Stimulated activated CD4-positive, alpha-beta T cell treated with anti-CD3 and anti-CD28 coated beads, Interleukin-12 subunit alpha, Interleukin-12 subunit beta, amount 100 ng/mL, for 24 hours (primary cell): ENCODE data around the gene AMOTL1.

Source experiments
- DNase-seq, 2 experiments: peaks; one replicate each; pipeline ENCODE4 v3.0.0-alpha.2; 2020; ENCODE audit warnings: low read depth in 2 of 2

The AMOTL1 gene, protein sequence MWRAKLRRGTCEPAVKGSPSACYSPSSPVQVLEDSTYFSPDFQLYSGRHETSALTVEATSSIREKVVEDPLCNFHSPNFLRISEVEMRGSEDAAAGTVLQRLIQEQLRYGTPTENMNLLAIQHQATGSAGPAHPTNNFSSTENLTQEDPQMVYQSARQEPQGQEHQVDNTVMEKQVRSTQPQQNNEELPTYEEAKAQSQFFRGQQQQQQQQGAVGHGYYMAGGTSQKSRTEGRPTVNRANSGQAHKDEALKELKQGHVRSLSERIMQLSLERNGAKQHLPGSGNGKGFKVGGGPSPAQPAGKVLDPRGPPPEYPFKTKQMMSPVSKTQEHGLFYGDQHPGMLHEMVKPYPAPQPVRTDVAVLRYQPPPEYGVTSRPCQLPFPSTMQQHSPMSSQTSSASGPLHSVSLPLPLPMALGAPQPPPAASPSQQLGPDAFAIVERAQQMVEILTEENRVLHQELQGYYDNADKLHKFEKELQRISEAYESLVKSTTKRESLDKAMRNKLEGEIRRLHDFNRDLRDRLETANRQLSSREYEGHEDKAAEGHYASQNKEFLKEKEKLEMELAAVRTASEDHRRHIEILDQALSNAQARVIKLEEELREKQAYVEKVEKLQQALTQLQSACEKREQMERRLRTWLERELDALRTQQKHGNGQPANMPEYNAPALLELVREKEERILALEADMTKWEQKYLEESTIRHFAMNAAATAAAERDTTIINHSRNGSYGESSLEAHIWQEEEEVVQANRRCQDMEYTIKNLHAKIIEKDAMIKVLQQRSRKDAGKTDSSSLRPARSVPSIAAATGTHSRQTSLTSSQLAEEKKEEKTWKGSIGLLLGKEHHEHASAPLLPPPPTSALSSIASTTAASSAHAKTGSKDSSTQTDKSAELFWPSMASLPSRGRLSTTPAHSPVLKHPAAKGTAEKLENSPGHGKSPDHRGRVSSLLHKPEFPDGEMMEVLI

DNA sequence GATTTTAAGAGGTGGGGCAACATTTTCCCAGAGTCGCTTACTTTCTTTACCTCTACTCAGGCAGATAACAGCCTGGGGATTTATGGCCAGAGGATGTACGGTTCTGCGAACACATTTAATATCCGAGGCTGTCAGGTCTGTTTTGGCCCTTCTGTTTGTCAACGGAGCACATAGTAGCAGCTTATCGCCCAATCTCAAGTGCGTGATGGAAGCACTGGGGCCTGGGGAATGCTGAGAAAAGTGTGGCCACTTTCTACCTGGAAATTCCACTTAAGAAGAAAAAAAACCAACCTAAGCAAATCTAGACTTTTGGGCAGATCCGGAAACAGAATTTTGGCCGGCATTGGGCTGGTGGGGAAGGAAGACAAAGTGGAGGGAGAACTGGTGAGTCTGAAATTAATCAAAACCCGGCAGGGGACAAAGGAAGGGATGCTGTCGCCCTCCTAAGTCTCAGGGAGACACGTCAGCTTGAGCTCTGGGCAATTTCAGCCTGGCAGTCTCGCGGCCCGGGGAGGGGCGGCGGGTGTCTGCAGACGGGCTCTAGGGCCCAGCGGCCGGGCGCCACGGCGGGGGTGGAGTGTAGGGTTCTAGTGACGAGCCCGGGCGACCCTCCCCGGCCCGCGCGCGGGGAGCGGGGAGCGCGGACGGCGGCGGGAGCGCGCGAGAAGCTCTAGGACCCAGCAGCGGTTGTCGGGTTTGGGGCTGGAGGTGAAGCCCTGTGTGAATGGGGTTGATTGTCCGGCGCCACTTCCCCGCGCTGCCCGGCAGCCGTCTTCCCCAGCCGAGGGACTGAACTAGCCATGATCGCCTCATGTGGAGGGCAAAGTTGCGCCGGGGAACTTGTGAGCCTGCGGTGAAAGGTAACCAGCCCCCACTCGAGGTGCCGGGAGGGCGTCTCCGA is at the start of gene AMOTL1:
AMOTL1 (plus strand) TSS at position 656 of the 901 bp plus-strand sequence; CDS start at position 812, 156 bp downstream.
- DNase-seq, result no peak

DNA sequence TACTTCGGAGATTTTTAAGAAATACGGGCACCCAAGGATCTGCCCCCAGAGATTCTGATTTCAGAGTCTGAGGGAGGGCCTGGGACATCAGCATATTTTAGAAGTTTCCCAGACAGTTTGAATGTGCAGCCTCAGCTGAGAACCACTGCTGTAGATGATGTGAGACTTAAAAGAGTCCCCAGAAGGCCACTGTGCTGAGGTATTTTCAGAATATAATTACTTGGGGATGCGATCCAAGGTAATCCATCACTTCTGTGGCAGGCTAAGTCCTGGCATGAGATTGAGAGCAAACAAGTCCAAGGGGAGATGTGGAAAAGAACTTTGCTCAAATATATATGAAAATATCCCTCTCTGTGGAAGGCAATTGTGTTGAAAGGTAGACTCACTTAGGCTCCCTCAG is 48.3 kb upstream of the AMOTL1 start:
- DNase-seq, result no peak

DNA sequence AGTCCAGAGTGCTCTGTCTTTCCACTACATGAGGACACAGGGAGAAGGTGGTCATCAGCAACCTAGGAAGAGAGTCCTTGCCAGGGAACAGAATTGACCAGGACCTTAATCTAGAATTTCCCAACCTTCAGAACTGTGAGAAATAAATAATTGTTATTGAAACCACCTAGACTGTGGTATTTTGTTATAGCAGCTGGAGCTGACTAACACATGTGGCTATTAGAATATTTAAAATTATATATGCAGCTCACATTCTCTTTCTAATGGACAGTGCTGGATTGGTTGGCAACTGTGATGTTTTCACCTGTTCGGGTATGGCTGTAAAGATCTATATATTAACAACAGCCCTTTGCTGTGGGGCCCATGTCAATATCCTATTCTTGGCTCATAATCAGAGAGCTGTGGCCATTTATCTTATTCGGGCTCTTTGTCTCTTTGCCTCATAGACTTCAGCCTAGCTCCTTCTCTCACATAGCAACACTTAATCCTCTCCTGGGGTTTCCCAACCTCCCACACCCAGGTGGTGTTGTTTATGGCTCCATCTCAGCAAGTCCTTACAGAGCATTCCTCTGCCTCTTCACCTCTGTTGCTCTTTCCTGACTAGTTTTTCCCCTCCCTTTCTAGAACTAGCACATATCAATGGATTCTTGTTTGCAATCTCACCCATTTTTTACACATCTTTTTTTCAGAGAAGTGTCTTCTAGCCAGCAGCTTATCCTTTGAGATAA is 46.4 kb upstream of the AMOTL1 start:
- DNase-seq, result no peak

GRCh38 chr11:94722735-94723134 is 45.4 kb upstream of the AMOTL1 start:
- no peak for DNase-seq

- no peak for DNase-seq
Observed at GRCh38 chr11:94725097-94725496, 43.1 kb upstream of the AMOTL1 start.

GRCh38 chr11:94727819-94728218 is 40.3 kb upstream of the AMOTL1 start:
- DNase-seq, result no peak

DNA sequence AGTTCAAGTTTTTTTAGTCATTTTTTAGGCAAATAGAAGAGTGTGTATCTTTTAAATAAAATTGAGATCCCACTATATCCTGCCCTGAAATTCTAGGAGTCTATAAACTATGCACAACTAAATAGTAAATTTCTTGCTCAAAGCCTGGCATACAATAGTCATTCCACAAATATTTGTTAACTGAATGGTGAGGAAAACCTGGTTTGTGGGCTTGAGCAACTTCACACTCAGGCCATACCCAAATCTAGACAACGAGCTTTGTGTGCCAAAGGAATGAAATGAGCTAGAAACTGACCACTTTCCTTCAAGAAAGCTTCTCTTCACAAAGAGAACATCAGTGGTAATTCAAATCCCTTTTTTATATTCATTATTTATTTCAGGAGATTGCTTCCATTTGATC is 39.6 kb upstream of the AMOTL1 start:
- no peak for DNase-seq

DNA sequence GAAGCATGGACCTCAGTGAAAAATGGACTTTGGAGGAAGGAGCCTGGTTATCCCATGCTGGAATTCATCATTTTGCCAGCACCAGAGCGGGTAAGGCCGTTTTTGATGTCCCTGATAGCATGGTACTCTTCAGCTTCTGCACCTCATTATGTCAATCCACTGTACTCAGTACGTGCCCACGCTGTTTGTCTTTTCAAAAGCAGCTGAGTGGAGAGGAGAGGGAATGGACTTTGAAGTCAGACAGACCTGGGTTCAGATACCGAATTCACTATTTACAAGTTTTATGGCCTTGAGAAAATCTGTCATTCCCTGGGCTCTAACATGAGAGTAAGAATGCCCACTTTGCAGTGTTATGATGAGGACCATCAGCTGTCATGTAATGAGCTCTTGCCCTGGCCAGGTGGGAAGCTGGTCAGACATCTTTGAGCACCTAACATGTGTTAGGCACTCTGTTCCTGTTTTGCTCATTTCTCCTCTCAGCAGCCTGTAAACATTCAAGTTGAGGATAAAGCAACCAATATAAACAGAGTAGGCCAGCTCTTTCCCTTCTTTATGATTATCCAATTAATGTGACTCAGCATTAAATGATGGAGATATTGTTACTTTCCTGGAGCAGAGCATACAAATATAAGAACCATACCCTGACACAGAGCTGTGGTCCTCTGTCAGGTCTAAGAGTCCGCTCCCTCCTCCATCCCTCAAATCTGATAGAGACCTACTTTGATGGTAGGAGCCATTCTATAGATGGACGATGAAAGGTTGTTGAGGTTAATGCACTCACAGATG is 39.0 kb upstream of the AMOTL1 start:
- DNase-seq, result no peak

- DNase-seq, result no peak
Observed at GRCh38 chr11:94730153-94730552, 38.0 kb upstream of the AMOTL1 start.

DNA sequence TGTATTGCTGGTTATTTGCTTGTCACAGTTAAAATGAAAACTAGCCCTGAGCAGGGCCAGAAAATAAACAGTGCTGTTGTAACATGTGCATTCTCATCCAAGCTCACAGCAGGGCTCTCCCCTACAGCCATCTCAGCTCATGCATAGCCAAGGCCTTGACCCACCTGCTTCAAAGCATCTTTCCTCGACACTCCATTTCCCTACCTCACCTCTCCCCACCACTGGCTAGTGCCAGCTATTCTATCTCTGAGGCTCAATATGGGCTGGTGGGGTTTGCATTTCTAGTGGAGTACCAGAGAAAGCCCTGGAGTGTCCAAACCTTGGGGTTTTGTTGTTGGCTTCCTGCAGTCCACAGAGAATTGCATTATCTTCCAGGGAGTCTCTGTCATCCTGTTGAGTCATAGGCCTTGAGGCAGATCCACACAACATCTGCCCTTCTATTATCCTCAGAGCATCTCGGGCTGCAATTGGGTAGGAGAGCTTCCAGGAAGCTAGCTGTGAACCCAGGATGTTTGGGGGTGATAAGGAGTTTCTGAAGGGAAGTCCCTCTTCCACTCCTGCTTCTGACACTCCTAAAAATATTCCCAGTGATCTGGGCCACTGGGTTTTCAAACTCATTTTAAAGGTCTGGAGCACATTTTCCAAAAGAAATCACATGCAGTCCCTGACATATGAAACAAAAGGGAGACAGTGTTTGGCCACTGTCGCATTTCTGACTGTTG is 36.1 kb upstream of the AMOTL1 start:
- no peak for DNase-seq

DNA sequence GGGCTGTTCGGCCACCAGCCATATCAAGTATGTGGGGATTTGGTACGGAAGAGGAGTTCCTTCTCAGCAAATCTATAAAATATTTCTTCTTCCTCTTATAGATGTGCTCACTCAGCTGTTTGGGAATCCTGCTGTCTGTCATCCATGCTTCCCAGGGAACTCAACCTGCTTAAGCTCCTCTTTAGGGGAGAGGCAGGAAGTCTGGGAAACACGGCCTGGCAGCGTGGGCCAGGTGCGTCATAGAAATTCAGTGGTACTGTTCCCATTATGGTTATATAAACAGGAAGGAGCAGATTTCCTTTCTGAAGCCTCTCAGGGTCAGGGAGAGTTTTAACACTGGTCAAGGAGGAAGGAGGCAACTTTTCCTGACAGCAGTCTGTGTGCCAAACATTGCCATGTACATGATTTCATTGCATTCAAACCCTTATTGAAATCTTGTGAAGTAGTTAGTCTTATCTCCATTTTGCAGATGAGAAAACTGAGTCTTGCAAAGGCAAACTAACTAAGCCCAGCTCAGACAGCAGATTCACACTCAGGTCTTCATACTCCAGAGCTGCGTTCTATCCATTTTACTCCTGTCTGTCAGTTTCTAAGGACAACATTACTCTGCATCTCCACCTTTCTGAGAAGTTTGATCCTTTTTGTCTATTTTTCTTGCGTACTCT is 35.4 kb upstream of the AMOTL1 start:
- no peak for DNase-seq

DNA sequence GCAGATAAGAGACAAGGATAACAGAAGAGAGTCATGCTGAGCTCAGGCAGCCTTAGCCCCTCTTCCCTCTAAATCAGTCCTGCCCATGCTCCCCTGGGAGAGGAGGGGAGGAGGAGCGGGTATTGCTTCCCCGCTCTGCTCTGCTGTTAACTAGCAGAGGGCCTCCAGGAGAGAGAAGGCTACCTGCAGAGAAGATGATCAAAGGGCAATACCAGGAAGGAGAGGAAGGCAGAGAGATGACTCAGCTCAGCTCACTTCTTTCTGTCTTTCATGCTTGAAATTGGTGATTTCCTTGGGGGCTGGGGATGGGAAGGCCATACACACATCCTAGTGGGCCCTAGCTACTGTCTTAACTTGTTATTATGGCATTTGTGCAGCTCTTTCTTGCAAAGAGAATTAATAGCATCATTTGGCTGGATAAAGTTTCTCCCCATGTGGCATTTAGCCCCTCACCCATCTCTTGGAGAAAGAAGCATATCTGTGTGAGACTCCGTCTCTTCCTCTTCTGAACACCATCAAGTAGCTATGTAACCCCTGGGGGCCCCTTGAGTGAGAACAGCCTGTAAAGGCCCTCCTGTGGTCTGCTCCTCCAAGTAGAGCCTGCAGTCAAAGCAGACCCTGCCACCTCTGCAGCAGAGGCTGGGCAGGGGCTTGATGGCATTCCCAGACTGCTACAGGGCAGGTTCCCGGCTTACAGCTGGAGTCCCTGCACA is 33.4 kb upstream of the AMOTL1 start:
- no peak for DNase-seq

DNA sequence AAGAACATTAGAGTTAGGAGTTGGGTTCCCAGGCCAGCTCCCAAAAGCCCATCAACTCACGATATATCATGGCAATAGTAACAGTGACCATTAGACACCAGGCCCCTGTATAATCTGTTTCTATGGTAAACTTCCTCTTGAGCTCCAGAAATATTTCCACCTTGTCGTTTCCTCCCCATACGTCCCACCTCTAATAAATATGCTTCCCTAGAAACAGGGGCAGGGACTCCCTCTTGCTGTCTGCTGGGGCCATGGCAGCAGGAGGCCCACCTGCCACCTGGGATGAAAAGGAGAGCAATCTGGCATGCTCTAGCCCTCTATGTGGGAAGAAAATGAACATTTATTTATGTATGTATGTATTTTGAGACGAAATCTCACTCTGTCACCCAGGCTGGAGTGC is 32.2 kb upstream of the AMOTL1 start:
- DNase-seq, result no peak

GRCh38 chr11:94737171-94737611 is 31.0 kb upstream of the AMOTL1 start:
- no peak for DNase-seq

DNA sequence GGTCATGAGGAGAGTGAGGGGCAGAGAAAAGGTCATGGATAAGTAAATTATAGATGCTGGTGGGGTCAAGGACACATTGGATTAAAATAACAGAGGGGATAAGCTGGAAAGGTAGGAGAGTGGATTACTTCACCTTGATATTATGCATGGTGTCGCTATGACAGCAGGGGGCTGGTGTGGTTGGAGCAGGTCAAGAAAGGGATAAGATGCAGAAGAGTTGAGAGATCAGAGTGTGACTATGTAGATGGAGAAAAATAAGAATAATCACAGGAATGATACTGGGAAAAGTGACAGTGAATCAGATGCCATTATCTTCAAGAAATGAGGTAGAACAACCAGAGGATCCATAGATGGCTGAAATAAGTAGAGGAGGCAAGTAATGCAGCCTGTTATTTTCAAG is 29.4 kb upstream of the AMOTL1 start:
- no peak for DNase-seq

- no peak for DNase-seq
Observed at GRCh38 chr11:94739331-94739730, 28.8 kb upstream of the AMOTL1 start.

DNA sequence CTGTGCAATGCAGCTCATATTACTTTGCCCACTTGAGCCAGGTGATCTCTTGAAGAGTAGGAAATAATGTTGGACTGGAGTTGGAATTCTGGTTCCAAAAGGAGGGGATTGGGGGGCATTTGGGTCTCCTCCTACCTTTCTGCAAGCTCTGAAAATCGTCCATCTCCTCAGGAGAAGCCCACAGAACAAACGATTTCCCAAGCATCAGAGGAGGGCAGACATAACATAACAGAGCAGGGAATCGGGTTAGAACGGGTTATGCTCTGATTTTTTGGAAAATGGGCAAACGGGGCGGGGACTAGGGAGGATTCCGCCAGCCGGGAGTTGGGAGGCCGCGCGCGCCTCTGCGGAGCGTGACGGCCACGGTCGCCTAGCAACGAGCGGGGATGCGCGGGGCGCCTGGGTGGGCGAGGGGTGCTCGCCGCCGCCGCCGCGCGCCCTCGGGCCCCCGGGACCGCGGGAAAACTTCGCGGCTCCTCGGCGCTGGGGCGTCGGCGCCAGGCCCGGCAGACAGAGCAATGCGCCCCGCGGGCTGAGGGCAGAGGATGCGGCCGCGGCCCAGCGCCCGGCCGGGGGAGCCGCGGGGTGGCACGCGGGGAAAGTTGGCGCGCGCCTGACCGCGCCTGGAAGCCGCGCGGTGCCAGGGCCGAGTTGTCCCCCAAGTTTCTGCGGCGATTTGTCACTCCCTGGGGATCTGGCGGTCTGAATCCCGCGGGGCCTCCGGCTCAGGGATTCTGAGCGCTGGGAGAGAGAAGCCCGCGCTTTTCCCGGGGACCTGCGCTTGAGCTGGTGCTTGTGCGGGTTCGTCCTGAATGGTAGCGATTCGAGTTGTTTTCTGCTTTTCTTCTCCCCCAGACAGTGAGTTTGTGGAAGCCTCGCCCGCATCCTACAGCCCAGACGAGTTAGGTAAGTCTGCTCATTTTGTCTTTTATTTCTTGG is 27.8 kb upstream of the AMOTL1 start:
- no peak for DNase-seq
